Putamen (tissue), 1 donor: ENCODE results near the gene TPM3.
"Not testable (repeated sequence)": the region's sequence is repeated elsewhere in the genome, so short reads cannot be mapped to it uniquely, and the experiment has no call there.

Source experiments
- DNase-seq: peaks from one replicate; pipeline ENCODE4 v3.0.0-alpha.2; 2016; ENCODE audit warnings: low spot score

Gene TPM3

DNA sequence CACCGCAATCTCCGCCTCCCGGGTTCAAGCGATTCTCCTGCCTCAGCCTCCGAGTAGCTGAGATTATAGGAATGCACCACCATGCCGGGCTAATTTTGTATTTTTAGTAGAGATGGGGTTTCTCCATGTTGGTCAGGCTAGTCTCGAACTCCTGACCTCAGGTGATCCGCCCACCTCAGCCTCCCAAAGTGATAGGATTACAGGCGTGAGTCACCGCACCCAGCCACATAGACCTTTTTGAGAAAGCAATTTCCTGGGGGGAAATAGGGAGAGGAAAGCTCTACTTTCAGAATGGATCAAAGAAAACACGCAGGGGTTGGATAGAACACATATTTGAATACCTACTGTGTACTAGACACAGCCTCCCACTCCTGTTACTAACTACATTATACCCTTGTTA, 13.9 kb upstream of the TPM3 start:
- DNase-seq = not testable (repeated sequence)

DNA sequence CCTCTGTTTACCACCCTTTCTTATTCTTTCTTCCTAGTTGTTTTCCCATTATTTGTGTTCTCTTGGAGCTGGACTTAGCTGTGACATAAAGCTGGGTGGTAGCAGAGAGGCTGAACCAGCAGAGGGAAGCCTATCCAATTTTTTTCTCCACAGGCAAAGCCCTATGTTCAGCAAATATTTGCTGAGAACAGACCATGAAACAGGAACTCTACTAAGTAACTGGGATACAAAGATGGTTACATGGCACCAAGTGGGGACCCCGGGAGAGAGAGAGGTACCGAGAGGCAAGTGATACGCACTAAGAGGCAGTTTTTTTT, 7.6 kb upstream of the TPM3 start:
- DNase-seq = no peak

DNA sequence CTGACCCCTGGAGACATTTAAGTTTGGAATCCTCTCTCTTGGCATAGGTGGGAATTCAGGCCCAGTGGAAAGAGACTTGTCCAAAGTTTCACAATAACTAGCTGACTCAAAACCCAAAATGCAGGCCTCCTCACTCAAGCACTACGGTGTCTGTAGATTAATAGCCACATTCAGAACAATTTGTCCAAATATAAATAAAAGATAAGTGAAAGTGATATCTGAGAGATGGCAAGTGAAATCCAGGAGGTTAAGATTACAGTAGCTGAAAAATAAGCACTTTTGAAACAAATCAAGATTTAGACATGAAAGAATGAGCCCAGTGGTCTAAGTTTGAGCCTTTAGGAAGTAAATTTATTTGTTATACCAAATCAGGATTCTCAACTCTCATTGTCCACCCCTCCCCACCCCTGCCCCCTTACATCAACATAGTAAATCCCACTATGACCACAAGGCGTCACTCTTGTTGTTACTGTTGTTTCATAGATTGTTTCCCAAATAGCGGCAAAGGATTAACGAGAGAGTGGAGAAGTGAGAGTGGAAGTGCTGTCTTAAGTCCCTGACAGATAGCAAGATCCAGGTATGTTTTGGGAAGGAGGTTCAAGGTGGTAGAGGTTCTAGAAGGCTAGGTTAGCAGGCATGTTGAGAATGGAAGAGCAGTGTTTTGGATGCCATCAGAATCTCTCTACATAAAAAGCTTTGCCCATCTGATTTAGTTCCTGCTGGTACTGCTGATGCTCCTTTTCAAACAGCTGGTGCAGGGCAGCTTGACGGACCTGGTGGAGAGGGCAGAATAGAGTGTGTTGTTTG, 7.1 kb upstream of the TPM3 start:
- DNase-seq = no peak

DNA sequence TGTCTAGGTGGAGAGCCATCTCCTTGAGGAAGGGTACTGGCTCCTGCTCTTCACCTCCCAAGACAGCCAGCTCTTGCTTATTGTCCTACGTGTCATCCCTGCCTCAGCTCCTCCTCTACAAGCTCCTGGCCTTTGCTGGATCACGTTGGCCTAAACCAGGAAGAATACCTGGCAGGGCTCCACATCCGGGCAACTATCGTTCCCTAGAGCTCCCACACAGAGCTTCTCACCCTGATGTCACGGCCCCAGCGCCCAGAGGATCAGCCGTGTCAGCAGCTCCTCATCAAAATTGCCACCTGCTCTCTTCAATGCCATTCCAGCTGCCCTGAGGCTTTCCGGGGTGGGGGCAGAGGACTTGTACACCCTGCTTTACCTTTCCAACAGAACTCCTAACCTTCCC, 1.9 kb upstream of the TPM3 start:
- no peak for DNase-seq

DNA sequence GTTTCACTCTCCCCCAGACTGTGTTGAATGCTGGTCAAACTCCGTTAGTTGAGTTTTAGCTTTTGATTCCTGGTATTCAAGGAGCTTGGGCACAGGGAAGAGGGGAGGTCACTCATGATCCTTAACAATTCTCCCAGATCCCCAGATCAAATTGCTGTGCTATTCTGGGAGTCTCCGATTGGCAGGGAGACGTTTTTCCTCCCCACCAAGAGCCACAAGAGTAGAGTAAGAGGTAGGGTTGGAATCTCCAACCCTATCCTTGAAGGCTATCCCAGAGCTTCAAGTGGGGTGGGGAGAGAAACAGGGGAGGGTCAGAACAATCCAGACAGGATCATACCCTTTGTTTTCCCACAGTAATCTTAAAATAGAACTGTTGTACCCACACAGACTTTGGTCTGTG, 576 bp upstream of the TPM3 start:
- DNase-seq = no peak

DNA sequence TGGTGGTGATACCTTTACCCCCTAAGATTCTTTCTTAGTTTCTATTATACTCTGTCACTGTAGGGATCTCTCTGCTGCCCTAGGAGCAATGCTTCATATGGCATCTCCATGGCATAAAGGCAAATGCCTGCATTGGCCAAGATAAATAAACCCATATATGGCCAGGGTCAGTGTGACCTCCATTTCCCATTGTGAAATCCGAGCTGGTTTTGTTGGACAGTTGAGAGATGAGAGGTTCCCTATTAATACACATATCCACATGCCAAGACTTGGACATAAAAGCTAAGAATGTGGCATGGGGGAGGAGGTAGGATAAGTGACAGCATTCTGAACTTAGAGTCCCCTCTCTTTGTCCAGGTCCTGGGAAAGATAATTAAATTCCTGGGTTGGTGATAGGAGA, 1.4 kb downstream of the TPM3 start:
- no peak for DNase-seq

DNA sequence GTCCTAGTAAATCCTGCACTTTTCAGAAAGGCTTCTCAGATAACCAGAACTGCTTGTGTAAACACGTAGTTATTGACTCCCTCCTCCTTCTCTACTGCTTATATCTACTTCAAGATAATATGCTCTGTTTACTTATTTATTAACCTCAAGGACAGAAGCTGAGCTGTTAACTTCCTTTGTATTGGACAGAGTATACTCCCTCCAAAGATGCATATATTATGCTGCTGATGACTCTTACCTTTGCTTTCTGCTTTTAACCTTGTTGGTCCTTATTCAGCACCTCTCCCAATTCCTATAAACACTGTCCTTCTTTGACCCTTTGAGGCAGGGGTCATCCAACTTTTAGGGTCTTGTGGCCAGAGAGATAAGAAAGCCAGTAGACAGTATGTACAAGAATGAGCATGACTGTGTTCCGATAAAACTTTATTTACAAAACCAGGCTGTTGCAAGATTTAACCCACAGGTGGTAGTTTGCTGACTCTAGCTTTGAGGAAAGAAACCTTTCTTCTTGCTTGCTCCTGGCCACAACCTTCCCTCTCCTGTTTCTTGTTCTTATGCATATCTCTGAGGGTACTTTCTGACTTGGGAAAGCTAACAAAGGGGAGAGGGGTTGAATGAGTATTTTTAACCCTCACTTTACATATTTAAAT, 4.9 kb downstream of the TPM3 start:
- no peak for DNase-seq

DNA sequence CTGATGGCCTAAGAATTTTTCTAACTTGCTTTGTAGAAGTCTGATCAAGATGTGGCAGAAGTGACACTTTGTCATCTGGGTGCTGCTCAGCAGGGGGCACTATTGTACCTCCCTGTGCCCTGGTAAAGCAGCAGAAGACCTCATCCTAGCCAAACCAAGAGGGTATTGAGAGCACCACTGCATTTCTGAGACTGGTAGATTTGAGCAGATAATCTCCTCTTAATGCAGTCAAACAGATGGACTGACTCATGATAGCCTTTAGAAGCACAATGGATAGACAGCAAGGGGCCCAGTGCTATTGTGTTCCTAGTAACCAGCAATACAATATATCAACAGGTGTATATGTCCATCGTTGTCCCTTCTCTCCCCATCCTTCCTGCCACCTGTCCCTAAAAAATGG, 5.7 kb downstream of the TPM3 start:
- no peak for DNase-seq

DNA sequence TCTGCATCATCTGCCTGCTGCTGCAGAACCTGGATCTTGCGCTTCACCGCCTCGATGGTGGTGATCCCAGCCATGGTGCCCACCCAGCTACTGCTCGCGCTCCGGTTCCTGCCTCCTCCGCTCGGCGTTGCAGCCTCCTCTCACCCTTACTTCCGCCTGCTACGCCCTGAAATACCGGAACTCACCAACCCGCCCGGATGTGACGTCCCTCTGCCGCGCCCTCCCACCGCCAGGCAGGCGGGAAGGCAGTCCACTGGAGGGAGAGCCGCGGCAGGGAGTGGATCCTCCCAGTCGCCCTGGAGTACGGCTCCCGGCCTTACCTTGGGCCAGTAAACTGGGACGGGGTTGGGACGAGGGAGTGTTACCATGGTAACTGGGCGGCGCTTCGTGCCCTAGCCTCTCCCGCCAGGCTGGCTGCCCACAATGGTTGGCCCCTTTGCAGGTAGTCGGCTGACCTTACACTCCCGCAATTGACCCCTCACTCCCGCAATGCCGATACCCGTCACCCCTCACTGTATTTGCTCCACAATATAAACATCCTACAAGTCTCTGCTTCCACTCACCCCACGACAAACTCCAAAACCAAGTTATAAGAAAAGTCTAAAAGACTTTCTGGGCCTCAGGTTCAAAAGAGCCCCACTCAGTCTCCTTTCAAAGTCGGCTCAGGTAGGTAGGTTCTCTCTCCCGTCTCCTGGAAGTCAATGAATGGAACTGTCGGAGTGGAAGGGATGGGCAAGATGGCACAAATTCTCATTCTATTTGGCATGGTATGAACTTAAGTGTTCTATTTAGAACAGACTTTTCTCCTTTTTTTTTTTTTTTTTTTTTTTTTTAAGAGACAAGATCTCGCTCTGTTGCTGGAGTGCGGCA, 8.6 kb downstream of the TPM3 start:
- DNase-seq = peak; percentile 93

DNA sequence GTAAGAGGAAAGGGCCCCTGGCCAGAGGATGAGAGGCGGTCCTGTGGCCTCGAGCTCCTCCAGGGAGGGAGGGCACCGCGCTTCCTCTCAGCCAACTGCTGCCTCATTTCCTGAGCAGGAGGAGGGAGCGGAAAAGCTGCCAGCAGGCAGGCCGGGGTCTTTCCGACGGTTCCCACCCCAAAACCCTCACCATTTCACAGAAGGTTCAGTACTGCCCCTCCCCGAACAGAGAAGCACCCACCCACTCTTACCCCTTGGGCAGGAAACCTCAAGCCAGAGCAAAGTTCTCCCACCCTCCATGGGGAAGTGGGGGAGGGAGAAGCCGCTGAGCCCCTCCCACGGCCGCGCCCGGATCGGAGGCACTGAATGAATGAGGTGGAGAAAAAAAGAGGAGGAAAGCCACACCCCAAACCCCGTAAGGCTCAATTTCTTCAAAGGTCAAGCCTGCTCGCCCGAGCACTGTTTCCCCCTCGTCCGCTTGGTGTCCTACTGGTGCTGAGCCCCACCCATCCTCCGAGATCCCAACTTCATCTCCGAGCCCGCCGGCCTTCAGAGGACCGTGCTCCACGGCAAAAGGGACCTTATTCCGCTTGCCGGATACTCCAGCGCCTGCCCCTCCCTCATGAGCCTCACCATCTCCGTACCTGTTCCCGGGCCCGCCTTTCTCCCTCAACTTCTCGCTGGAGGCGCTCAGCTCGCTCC, 9.4 kb downstream of the TPM3 start:
- DNase-seq = peak; percentile 59

DNA sequence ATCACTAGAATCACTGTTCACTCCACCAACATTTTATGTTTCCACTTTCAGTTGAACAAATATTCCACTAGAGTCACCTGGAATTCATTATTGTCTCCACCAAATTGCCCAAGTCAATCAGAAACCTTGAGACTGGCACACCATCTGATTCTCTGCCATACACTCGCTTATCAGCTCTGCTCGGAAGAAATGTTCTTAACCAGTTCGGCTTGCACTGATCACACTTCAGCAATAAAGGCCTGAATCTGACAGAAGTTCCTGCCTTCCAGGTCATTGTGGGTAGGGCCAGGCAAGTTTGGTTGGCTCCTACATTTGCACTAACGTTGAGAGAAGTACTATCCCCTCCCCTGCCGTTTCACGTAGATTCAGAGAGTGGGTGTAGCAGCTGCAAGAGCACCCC, 10.0 kb downstream of the TPM3 start:
- DNase-seq = no peak

DNA sequence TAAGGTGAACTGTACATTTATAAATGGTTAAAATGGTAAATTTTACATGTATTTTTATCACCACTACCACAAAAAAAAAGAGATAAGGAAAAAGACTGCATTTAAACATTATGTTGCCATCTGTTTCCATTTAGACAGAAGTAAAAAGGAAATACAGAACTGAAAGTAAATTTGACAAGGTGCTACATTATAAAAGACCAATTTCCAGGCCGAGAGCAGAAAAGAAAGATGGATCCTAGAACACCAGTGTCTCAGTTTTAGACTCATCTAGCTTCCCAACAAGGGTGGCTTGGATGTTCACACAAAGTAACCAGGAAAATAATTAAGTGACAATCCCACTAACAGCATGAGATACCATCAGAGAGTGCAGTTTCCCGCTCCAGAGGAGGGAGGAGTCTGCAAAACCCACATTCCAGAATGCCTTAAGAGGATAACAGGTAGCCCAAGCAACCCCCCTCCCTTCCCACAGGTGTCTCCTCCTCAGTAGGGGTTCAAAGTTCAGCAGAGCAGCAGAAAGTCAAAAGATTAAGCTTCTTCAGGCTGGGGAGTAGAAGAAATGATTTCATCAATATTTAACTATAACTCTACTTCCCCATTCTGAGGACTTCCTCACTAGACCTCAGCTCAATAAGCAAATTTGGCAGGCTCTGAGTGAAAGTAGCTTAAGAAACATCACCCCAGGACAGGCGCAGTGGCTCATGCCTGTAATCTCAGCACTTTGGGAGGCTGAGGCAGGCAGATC, 11.8 kb downstream of the TPM3 start:
- no peak for DNase-seq

DNA sequence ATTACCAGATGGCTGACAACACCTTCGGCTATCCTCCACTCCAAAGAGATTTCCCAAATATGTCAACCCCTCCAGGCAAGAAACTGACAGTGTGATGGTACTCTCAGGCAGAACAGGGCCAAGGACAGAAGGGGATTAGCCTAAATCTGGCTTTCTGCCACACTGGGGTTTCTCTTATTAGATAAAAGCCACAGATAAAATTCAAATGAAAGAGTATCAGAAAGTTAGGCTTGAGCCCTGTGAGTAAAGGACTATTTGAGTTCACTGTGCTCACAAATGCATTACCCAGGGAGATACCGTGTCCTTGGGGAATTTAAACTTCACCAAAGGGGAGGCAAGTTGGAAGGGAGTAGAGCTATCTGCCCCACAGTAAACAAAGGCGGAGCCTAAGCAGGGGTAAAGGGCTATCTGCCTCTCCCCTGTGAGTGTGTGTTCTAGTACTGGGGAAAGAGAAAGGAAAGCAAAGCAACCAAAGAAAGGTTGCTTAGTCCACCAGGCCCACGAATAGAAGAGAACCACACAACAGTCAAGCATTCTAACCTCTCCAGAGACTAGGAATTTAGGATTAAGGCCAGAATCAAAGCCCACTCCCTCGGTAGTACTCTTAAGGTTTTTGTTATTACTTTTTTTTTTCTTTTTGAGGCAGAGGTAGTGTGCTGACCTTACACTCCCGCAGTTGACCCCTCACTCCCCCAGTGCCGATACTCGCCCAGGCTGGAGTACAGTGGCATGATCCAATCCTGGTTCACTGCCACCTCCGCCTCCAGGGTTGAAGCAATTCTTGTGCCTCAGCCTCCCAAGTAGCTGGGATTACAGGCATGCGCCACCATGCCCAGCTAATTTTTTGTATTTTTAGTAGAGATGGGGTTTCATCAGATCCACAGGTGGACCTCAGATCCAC, 12.7 kb downstream of the TPM3 start:
- DNase-seq = no peak

DNA sequence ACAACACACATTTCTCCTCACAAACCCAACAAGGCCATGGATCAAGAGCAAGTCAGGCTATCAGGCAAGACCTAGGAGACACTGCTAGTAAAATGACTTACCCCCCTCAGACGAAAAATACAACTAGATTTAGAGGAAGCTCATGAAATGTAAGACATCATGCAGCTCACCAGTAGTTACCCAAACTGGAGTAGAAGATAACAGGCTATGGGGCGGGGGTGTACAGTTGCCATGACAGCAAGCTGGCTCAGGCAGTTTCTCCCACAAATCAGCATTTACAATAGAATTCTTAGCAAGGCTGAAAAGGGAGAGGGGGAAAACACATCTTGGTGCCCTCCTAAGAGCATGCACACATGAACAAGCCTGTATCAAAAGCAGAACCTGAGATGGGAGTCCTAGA, 13.9 kb downstream of the TPM3 start:
- DNase-seq = peak; percentile 70

DNA sequence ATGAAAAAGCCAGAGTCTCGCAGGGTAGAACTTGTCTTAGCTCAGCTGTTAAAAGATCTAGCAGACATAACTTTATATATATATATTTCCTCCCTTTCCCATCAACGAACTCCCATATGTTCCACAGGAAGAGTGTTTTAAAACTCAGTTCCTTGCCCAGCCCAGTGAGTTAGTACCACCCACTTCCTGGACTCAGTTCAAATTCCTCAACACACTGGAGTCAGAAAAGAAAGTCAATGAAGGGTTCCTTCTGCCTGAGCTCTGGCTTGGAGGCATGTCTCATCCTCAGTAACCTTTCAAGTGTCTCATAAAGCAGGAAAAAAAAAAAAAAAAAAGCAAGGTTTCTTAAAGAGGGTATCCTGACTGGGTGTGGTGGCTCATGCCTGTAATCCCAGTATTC, 15.6 kb downstream of the TPM3 start:
- no peak for DNase-seq

DNA sequence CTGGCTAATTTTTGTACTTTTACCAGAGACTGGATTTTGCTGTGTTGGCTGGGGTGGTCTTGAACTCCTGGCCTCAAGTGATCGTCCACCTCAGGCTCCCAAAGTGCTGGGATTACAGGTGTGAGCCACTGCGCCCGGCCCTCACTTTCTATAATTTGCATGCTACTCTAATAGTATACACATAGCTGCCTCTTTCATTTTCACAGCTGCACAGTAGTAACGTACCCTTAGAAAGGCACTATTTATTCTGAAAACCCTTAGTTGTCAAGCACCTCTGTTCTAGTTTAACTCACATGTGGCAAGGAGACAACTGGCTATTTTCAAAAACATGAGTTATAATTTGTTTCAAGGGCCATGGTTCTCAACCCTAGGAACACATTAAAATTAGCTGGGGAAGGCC, 17.2 kb downstream of the TPM3 start:
- DNase-seq = no peak

DNA sequence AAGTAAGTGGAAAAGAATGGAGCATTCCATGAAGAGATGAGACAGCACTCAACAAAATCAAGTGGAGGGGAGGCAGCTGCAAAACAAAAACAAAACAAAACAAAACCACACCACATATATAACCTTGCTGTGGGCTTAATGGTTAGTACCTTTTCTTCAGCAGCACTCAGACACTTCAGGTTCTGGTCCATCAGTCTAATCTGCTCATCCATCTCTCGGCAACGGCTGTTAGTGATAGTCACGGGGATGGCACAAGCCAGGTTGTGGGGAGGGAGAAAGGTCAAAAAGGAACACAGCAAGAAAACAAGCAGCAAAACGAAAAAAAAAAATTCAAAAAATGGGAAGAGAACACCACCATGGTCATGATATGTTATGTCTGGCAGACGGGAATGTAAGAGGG, 20.0 kb downstream of the TPM3 start:
- DNase-seq = no peak

DNA sequence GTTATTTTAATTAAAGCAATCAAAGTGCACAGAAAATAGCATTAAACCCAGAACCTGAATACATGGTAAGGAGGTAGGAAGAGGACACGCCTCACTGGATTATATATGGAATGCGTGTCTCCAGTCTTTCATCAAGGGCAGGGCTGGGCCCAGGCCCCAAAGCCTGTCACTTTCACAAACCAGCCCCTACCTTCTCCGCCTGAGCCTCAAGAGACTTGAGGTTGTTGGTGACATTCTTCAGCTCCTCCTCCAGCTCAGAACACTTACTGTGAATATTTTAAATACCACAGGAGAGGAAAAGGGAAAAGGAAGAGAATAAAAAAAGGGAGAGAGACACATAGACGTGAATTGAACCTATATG, 20.7 kb downstream of the TPM3 start:
- DNase-seq = no peak

DNA sequence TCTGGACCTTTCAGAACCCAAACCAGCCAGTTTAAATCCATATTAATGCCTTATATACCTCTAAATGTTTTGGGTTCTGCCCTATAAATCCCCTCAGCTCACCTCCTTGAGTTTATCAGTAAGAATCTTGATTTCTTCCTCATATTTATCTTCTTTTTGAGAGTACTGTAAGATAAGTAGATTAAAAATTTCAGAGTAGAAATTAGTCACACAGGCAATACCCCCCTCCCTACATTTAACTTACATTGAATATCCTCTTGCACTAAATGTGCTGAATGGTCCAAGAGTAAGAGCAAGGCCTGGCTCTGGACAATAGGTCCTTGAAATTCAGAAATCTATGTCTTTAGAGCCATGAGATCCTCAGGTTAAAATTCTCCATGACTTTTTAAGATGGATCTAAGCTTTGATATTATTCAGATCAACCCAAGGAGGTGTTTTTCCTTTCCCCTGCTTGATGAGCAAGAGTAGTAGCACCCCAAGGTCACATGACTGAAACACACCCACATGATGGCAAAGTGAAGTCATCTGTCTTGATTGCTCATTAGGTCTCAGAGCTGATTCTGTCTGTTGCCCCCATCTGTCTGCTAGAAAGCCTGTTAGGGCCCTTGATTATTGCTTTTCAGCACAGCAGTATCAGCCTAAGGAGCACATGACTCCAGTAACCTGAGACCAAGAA, 21.2 kb downstream of the TPM3 start:
- peak; percentile 39 for DNase-seq

DNA sequence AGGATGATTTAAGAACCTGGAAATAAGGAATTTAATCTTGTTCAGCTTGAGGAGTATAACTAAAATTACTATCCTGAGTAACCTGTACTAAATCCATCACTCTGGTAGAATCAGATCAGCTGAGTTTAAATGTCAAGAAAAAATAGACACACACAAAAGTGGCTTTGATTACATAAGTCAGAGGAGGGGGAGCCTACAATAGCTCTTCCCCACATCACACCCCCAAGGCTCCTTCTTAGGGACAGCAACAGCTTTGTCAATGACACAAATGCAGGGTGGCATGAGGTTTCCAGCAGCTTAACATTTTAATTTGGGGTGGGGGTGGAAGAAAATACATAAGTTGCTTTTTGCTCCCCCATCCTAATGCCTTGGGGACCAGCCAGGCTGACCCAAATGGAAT, 24.4 kb downstream of the TPM3 start:
- peak; percentile 71 for DNase-seq
